ENCODE measurements around the gene TSPAN18. TPM values are rescaled to one million over a fixed set of nuclear protein-coding genes. Genes with fewer than 3 reads are reported as not detected.
A peak's percentile ranks its signal among the peaks of the same experiment; 100 is the strongest.

Gene TSPAN18
- total RNA-seq, 2 donors from 2014 or later: 3.1 to 10.8 TPM

- ATAC-seq (no peak), DNase-seq (no peak)
- intact Hi-C loops (cut with DNase I, micrococcal nuclease): no loop called here
Measured at GRCh38 chr11:44849424-44849823, 122.7 kb downstream of the TSPAN18 start.

DNA sequence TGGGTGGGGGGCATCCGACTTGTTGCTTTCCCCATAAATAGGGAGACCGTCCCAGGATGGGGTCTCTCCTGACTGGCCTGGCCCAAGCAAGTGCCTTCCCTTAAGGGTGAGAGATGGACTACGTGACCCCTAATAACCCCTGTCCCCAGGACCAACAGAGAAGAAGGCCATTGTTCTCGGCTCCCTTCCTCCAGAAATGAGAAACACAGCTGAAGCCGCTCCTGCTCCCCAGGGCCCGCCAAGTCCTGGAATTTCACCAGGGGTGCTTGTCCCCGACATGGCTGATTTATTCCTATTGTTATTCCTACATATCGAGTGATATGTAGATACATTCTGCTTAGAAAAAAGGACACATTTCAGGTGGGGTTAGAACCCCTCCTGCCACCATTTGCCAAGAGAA is 123.2 kb downstream of the TSPAN18 start:
- ATAC-seq (no peak), DNase-seq (no peak)
- intact Hi-C loops (cut with DNase I, micrococcal nuclease): no loop called here

- DNase-seq (no peak), ATAC-seq (no peak)
- intact Hi-C loops (cut with DNase I, micrococcal nuclease): no loop called here
Measured at GRCh38 chr11:44851496-44851895, 124.7 kb downstream of the TSPAN18 start.

GRCh38 chr11:44852159-44852747 is 125.5 kb downstream of the TSPAN18 start:
- intact Hi-C loops (cut with DNase I, micrococcal nuclease): no loop called here
- DNase-seq (no peak), ATAC-seq (no peak)

GRCh38 chr11:44852952-44853351 is 126.2 kb downstream of the TSPAN18 start:
- intact Hi-C loops (cut with DNase I, micrococcal nuclease): no loop called here
- no peak for ATAC-seq
- no peak for DNase-seq

- ATAC-seq: no peak
- intact Hi-C loops (cut with DNase I, micrococcal nuclease): no loop called here
- DNase-seq: no peak
Measured at GRCh38 chr11:44853666-44854065, 126.9 kb downstream of the TSPAN18 start.

DNA sequence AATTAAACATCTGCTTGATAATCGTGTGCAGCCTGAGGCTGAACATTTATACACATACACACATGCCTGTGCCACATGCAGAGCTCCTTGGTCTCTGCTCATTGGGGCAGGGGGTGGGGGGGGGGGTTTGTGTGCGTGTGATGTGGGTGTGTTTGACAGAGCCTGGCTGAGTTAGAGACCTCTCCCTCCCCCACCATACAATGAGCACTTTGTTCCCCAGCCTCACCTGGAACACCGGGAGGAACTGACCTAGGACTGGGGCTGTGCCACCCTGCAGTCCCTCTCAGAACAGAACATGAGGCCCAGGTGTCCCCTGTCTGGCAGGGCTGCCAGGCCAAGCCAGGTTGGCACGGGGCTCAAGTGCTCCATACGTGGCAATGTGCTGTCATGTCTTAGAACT is 127.3 kb downstream of the TSPAN18 start:
- intact Hi-C loops (cut with DNase I, micrococcal nuclease): no loop called here
- ATAC-seq: peak; percentile 32
- no peak for DNase-seq

DNA sequence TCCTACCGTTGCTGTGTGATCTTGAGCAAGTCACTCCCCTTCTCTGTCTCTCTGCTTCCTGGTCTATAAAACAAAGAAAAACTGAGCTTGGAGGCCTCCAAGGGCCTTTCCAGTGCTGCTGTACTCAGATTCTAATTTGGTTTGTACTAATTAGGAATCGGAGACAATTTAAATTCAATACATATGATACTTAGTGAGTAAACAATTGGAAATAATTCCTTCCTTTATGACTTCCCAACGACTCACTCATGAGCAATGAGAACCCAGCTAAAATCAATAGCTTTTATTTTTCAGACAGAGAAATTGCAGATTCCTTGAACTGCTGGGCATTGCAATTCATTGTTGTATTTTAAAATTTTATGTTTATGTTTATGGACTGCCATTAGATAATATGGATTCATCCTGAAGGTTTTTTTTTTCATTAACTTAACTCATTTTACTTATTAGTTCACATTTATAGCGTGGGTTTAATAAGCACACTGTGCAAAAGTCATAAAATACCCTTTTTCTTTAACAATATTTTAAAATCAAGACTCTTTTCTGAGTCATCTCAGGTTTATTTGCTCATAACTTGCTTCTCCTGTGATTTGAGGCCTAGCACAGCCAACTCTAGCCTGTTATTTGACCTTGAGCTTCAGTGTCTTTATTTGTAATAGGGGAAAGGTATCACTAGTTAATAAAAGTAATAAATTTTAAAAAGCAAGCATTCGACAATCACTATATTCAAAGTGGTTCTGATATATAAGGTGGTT is 128.2 kb downstream of the TSPAN18 start:
- ATAC-seq (no peak), DNase-seq (no peak)
- intact Hi-C loops (cut with DNase I, micrococcal nuclease): no loop called here

DNA sequence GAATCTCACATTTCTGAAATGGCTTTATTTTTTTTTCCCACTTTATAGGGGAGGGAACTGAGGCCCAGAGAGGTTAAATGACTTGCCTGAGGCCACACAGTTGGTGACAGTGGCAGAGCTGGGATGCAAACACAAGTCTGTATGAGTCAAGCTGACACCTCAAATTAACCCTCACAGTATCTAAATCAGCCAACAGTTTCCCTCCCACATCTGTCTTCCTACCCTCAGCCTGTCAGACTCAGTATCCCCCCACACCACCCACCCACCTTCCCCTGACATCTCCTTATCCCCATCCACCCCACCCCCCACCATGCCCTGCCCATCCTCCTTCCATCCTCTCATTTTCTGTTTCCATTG is 128.7 kb downstream of the TSPAN18 start:
- ATAC-seq (no peak), DNase-seq (no peak)
- intact Hi-C loops (cut with DNase I, micrococcal nuclease): no loop called here

DNA sequence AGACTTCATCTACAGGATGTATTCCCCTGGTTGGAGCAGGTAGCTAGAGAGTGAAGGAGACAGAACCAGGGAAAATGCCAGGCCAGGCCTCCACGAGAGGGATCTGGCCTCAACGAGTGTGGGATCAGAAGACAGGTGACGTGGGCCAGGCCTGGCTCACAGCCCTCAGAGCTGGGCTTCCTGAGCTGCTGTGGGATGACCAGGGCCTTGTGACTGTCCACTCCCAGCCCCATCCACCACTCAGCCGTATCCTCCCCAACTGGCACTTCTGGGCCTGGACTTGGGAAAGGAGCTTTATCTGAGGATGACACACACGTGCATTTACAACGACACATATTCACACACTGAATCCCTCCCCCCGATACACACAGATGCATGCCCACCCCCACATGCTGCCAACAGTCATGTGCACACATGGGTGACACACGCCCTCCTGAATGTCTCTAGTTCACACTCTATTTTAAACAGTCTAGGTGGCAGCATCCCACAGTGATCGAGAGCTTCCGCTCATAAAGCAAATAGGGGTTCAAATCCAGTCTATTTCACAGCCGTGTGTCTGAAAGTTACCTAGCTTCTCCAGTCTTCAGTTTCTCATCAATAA is 130.8 kb downstream of the TSPAN18 start:
- intact Hi-C loops (cut with DNase I, micrococcal nuclease): no loop called here
- ATAC-seq (no peak), DNase-seq (peak in 1 of 2 donors; percentile 49)

DNA sequence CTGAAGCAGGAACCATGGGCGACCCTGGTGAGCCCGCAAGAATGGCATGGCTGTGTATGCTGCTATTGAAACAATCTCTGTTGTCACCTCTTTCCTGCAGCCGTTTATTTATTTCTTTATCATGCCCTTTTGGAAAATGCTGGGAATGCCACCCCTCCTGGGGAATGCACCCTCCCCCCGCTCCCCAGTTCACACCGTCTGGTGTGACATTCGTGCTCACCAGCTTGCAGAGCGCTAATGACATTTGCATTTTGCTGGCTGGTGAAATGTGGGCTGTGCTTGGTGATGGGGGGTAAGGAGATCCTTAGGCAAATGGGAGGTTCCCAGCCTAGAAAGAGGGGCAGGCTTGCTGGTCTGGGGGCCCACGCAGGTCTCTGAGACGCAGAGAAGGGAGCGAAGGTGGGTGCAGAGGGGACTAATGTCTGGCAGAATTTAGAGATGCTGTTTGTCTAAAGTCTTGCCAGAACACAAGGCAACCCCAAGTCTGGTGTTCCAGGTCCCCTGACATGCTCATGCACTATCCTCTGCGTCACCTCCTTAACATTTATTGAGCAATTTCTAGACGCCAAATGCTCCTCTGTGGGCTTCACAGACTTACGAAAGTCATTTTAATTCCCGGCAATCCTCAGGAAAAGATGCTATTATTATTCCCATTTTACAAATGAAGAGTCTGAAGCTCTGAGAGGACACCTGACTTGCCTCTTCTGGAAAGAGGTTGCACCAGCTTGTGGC is 132.2 kb downstream of the TSPAN18 start:
- intact Hi-C loops (cut with DNase I, micrococcal nuclease): no loop called here
- DNase-seq (no peak), ATAC-seq (no peak)

- ATAC-seq (no peak), DNase-seq (no peak)
- intact Hi-C loops (cut with DNase I, micrococcal nuclease): no loop called here
Measured at GRCh38 chr11:44859528-44859925, 132.8 kb downstream of the TSPAN18 start.

GRCh38 chr11:44860346-44860745 is 133.6 kb downstream of the TSPAN18 start:
- intact Hi-C loops (cut with DNase I, micrococcal nuclease): no loop called here
- DNase-seq (no peak), ATAC-seq (no peak)

DNA sequence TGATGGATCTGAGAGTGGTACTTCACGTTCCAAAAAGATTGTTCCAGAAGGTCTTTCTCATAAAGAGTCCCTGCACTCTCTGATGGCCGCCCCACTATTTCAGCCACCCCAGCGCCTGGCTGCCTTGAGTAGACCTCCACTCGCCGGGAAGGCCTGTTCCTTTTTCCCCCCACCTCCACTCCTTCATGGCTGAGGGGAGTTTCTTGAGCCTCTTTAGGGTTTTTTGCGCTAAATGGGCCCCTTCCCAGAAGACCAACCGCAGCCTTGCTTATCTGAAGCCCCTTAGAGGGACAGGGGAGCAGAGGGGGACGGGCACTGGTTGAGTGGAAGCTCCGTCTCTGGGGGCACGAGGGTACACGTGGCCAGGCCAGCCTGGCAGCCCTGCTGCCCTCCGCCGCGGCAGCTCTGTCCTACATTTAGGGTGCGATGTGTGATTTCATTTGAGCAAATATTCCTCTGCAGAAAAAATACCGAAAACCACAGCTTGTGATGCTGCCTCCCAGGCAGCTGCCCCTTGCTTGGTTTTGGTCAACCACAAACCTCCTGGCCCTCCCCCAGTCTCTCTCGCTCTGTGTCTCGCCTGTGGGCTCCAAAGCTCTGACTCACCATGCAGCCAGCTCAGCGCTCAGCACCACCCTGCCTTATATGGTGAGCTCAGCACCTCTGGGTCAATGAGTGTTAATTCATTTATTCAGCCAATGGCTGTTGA is 135.2 kb downstream of the TSPAN18 start:
- peak; percentile 71 for ATAC-seq
- intact Hi-C loops (cut with DNase I, micrococcal nuclease): no loop called here

GRCh38 chr11:44862558-44863101 is 135.9 kb downstream of the TSPAN18 start:
- intact Hi-C loops (cut with DNase I, micrococcal nuclease): no loop called here
- DNase-seq (no peak), ATAC-seq (no peak)

More for the DNA sequence above, 135.2 kb downstream of the TSPAN18 start:
- peak; percentile 53 to 83 for DNase-seq

GRCh38 chr11:44863231-44863630 is 136.5 kb downstream of the TSPAN18 start:
- ATAC-seq (no peak), DNase-seq (no peak)
- intact Hi-C loops (cut with DNase I, micrococcal nuclease): no loop called here

- intact Hi-C loops (cut with DNase I, micrococcal nuclease): no loop called here
- no peak for ATAC-seq
- no peak for DNase-seq
Measured at GRCh38 chr11:44865866-44866272, 139.1 kb downstream of the TSPAN18 start.

DNA sequence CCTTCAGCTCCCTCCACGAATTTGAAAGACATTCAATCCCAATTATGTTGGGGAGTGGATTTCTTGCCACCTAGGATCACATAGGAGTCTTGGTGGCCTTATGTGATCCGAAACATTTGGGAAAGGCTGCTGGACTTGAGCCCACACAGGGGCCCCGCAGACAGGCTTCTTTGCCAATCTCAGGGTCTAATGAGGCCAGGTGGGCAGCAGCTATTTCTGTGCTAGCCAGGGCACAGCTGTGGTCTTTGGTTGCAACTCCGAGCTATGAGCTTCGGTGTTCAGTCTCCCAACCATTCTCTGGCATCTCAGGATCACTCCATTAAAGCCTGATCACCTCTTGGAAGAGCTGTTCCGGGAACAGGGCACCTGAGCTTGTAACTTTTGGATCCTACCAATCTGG is 139.5 kb downstream of the TSPAN18 start:
- DNase-seq (no peak), ATAC-seq (no peak)
- intact Hi-C loops (cut with DNase I, micrococcal nuclease): no loop called here

GRCh38 chr11:44868021-44868420 is 141.3 kb downstream of the TSPAN18 start:
- ATAC-seq: no peak
- intact Hi-C loops (cut with DNase I, micrococcal nuclease): no loop called here
- no peak for DNase-seq

All from left colon (tissue), 2 donors.